HG03521 (cell line): ENCODE results near the gene COLEC12.

Experiments used
- ATAC-seq: cut with Tn5 transposase; IDR thresholded peaks from one replicate; pipeline ENCODE4 v1.9.1; 2021; ENCODE audit warnings: mild to moderate bottlenecking, moderate library complexity; ENCODE audit not compliant: unreplicated experiment

The COLEC12 gene

DNA sequence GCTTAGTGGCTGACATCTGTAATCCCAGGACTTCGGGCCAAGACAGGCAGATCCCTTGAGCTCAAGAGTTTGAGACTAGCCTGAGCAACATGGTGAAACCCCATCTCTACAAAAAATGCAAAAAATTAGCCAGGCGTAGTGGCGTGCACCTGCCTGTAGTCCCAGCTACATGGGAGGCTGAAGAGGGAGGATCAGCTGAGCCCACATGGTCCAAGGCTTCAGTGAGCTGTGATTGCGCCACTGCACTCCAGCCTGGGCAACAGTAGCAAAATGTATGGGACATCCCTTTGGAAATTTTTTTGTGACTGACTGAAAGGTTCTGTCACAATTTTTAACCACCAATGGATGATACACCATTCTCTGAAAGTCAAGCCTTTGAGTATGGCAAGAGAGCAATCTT is 6.3 kb upstream of the COLEC12 start:
- ATAC-seq = no peak

DNA sequence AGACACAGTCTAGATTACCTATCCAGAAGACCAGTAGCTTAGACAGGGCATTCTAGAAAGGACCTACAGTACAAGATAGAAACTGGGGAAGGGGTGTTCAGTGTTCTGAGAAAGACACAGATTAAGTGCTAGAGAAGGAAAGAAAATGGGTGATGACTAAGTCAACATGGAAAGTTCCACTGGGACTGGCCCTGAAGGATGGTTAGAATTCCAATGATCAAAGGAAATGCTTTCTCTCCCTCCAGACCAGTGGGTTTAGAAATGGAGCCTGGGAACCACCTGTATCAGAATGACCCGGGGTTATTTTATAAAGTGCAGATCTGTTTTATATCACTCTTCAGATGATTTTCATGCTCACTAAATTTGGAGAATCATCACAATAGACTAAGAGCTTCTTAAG is 5.8 kb upstream of the COLEC12 start:
- ATAC-seq = no peak

DNA sequence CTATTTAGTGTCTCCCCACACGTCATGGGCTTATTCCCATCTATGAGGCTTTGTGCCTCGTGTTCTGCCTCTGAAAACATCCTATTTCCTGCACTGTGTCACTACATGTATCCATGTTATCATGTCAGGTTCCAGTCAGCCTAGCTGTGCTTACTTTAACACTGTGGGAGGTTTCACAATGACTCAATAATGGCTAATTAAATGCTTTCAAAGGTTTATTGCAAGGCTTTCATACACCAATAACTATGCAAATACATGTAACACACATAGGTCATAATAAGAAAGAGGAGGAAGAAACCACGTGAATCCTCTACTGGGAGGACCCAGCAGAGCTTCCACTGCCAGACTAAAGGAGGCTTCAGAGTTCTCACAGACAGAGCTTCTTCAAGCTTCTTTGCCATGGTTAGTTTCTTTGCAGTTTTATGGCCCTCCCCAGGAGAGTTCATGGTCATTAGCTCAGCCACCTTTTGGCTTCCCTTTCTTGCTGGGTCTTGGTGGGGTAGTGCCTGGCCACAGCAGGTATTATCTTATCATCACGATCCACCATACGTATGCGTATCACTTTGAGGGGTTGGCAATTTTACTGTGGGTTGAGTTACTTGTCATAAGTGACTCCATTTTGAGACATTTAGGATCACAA is 5.1 kb upstream of the COLEC12 start:
- peak; percentile 89 for ATAC-seq

DNA sequence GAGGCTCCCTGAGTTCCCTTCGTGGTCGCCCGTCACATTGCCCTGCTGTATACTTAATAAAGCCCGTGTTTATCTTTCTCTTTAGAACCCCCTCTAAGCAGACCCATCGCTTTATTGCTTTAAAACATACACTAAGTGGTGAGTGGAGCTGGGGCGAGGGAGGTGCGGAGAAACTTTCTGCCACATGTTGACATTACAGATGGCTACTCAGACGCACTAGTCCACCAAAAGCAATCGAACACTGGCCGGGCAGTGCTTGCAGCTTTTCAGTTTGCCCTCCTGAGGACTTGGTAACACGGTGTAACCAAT is 859 bp upstream of the COLEC12 start:
- no peak for ATAC-seq

DNA sequence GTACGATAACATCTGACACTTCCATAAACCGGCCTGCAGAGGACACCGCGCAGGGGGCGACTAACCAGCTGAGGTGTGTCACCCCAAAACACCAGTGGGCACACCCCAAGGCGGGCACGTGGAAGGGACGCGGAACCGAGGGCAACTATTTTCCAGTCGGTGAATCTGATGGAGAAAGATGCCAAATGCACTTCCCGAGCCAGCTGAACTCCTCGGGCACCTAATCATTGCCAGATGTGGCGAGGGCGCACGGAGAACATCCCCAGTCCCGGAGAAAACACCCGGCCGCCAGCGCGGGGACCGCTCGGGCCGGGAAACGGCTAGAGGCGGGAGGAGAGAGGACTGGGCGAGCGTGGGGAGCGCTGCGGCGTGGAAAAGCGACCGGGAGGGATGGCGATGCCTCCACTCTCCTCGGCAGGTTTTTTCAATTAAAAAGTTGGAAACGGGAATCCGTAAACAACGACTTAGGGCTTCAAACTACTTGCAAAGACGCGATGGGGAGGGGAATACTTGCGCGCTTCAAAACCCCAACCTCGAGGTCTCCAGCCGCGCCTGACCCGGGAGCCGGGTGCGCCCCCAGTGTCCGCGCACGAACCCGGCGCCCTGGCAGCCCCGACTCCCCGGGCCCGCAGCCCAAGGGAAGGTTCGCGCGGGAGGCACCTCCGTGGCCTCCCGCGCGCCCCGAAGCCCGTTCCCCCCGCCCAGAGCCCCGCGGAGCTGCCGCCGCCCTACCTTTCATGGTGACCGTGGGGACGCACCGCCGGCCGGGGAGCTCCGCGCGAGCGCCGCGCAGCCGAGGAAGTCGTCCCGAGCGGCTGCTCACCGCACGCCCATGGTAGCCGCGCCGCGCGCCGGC is 497 bp downstream of the COLEC12 start:
- no peak for ATAC-seq

DNA sequence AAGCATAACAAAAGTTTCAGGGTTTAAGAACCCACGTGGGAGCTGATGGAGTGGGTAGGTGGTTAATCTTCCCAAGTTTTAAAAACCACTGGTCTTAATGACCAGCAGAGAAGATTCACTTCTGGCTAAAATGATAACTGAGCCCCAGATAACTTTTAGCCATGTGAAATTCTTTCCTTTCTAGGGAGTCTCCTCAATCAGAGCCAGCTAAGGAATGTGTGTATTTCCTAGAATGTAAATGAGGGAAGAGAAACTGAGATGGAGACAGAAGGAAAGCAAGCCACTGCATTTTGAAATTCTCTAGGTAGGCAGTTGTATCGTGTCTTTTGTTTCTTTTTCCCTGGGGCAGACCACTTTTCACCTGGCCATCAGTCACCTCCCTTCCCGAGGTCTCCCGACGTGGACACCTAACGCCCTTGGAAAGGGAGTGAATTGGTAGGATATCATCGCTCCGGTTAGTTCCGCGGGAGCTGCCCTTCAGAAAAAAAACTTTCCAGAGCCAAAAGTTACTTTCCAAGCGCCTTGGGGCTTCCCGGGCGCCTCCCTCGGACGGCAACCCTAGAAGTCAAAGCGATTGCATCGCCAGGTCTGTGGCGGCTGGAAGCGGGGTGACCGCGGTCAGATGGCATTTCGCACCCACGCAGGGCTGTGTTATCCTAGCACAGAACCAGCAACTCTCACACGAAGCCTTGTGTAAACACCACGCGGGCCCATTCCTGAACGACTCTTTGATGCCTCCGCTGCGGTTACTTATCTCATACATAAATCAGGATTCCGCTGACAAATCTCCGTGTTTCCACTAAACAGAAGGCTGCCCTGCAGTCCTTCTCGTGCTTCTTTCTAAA is 1.3 kb downstream of the COLEC12 start:
- ATAC-seq = no peak

DNA sequence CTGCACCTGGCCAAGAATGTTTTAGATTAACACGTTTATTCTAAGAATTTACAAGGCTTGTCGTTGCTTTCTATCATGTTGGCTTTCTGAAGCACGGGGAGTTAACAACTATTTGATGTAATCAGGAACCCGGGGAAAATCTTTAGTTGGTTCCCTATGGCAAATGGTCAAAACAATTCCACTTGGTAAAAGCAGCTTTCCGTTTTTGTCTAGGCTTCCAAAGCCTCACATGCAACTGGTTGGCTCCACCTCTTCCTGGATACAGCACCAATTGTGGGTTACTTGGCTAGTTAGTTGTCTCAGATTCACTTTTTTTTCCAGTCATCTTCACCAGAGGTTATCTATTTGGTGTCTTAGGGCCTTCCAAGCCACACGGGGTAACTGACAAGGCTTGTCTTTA is 2.8 kb downstream of the COLEC12 start:
- ATAC-seq = no peak

DNA sequence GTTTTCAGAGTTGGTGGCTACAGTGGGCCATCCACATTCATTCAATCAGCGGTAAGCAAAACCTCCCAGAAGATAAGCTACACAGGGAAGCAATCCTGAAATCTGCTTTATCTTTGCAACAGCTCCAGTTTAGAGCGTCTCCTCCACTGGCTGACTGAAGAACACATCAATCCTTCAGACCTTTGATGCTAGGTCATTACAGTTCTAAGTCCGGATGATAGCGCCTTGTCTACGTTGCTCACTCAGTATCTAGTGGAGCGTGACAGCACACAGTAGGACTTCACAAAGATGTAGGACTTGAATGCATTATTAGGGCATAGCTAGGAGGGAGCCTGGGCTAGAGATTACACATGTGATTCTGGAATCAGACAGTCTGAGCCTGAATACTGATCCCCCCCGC is 5.0 kb downstream of the COLEC12 start:
- no peak for ATAC-seq

DNA sequence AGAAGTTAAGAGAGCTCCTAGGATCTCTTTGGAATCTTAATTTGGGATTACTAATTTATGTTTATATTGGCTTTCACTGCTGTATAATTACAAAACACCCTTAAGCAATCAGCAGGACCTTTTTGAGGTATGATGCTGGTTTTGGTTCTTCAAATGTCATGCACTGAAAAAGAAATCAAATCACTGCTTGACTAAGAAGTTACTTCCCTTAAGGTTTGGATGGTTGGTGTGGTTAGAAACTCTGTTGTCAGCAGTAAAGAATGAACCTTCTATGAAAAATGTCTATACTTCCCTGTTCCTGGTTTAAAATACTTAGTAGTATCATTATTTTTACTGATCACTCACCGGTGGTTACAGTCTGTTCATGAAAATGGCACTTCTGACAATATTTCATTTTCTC is 5.5 kb downstream of the COLEC12 start:
- ATAC-seq = no peak

DNA sequence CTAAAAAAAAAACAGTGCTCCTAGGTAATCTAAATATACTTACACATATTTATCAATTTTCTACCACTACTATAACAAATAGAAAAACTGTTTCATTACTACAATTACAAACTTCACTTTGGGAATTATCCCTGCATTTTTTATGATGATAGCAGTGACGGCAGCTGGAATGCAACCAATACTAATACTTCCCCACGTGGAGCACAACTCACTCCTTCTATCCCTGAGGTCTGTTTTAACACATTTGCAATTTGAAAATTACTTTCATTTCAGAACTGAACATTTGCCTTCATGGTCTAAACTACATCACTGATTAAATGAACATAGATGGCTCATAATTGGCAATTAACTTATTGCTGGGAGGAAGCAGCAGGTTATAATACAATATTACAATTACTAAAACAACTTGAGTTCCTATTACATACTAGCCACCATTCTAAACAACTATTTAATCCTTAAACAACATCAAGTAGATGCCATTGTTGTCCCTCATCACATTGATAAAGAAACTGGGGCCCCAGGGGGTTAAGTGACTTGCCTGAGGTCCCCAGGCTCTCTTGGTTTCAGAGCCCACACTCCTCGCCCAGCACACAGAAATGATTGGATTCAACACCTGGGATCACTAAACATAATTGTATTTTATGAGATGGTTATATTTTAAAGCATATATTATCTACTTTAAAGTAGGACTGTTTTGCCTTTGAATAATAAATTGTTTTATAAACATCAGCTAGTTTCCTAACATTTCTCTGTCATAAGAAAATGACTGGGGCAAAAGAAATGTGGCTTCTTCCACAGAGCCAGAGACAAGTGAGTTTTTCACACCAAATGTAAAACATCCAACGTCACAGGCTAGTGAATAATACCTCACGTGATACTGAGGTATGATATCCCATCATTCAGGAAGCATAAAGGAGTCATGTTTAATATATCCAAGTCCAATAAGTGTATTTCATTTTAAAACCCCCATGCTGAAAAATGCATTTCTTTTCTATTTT is 6.2 kb downstream of the COLEC12 start:
- no peak for ATAC-seq

DNA sequence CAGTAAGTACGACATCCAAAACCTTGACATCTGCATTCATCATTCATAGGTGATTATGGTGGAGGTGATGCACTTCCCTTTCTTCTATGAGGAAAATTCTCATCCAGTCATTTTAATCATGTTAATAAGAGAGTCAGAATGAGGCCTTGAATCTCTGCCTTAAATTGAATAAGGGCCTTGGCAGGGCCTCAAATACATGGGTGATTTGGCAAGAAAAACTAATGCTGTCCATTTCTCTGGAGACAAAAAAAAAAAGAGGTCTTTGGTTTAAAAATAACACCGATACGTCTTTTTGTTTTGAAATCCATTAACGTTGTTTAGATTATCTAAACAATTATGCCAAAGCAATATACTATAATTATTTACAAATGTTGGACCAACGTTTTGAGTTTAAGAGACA is 8.1 kb downstream of the COLEC12 start:
- no peak for ATAC-seq

DNA sequence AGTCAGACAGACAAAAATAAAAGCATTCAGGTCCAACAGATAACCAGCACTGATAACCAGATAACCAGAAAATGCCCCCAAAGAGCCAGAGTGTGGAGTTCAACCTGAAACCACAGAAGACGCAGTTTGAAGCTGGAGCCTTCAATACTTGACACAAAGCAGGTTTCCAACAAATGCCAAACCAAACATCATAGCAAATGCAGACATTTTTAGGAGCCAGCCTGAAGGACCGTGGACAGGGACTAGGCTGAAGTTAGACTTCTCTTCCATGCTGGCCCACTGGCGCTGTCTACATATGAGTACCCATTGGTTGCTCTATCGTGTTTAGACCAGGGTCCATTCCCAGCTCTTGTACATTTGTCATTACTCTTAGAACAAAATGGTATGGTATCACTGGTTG is 9.9 kb downstream of the COLEC12 start:
- ATAC-seq = no peak

DNA sequence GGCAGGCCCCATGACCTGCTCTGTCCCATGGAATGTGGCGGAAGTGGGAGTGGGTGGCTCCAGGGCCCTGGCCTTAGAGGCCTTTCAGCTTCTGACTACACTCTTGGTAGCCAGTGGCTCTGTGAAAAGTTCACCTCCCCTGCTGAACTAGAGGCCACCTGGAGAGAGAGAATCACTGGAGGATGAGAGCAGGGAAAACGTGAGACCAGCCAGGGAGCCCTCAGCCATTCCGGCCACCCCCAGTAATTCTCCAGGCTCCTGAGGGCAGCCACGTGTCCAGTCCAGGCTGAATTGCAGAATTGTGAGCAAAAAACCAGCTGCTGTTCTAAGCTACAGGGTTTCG is 10.5 kb downstream of the COLEC12 start:
- no peak for ATAC-seq

DNA sequence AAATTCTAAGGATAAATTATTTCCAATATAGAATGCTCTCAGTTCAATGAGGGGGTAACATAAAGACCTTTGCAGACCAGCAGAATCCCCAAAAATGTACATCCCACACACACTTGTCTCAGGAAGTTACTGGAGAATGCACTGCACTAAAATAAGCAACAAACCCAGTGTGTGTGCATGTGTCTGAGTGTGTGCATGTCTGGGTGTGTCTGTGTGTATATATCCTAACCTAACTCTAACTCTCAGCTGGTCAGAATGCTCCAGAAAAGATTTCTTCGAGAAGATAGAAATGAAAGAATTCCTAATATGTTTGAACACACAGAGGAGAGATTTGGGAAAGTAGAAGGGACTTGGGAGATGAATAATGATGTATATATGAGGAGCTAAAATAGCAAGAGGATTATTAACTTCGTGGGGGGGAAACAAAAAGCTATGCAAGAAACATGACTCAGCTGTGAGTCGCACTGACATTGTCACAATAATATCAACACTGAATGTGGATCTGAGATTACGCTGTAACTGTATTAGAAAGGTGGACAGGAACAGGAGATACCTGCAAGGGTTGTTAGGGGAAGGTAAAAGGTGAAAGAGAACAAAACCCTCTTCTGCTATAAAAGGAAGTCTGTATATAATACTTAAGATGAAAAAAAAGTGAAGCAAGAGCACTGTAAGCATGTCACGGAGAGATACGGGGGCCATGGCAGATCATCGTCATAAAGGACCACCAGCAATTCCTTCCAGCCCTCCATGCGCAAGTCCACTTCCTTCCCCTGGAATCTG is 11.1 kb downstream of the COLEC12 start:
- no peak for ATAC-seq

DNA sequence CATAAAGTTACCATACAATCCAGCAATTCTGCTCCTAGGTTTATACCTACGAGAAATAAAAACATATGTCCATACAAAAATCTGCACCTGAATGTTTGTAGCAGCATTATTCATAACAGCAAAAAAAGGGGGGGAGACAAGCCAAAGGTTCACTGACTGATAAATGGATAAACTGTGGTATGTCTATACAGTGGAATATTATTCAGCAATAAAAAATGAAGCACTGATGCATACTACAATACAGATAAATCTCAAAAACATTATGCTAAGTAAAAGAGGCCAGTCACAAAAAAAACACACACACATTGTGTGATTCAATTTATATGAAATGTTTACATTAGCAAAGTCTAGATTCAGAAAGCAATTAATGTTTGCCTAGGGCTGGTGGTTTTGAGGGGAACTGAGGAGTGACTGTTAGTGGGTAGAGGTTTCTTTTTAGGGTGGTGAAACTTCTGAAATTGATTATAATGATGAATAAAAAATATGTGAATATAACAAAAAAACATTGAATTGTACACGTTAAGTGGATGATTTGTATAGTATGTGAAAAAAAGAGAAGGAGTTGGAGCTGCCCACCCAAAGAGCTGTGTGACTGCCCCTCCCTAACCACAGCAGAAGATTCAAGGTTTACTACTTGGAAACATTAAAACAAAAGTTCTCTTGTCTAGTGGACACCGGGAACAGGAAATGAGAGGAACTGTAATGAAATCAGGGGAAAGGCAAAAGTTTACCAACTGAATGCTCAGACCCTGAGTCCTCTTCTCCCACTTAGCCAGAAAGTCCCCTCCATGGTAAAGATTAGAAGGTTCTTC is 13.4 kb downstream of the COLEC12 start:
- ATAC-seq = no peak

DNA sequence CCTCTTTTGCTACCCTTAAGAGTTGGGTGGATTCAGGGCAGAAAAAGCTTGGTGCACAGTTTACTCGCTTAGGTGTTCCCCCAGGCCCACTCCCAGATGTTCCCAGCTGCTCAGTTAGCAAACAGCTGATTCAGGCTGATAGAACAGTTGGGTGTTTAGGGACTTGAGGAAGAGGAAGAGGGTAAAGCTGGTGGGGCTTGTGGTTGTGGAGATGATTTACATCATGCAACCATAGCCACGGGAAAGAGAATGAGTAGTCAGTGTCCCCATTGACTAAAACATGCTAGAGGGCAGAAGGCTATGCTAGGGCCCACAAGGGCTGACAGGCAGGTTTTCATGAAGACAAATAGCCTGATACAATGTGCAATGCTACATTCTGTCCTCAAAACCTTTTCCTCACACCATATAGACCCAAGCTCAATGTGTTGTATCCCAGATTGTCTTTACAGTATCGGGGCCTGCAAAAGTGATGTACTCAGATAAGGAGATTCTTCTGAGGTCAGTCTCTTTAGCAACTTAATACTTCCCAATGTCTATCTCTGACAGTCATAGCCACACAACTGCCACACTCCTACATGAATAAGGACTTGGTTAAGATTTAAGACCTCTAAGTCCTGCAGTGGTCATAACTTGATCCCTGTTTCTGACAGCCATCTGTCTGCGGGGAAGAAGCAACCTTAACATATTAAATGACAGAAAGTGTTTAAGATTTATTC is 15.6 kb downstream of the COLEC12 start:
- no peak for ATAC-seq

DNA sequence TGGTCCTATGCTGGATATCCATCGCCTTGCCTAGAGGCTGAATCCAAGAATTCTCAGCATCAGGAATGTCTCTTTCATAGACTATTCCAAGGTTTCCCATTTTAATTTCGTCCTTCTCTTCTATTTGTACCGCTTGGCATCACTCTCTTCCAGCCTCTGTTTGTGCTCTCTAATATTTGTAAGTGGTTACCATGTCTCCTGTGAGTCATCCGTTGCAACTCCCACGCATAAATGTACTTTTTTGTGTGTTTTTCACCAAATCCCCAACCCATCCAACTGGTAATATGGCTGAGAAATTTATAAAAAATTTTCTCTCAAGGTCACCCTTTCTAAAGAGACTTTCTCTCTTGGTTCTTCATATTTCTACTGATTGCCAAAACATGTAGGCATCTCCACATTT is 21.8 kb downstream of the COLEC12 start:
- ATAC-seq = no peak

DNA sequence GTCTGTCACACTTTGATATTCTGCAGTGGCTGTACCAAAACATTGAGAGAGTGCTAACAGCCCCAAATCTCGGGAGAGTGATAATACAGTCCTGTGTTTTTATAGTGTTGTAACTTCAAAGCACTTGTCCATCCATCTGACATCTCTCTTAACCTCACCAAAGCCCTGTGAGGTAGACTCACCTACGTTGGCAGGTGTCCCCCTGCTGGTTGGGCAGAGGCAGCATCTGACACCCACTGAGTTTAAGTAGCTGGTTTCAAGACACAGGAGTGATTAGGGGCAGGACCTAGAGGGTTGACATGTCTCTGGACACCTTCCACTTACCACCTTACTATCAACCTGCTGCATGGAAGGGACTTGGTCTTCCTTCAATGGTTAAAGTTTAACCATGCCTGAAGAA is 22.9 kb downstream of the COLEC12 start:
- no peak for ATAC-seq

DNA sequence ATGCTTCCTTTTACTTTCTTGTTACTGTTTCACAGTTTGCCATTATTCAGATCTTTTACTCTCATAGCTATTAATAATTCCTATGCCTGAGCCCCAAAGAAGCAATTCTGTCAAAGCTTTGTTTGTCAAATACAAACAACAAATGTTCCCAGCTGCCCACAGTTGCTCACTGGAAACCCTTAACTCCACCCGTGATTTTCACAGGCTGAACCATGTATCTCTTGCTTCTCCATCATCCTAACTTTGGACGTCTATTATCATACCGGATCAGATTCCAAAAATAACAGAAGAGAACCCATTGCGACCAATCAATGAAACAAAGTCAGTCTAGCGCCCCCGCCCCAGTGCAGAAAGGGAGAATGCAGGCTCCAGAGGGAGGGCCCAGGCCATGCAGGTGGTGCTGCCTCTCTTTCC is 24.2 kb downstream of the COLEC12 start:
- no peak for ATAC-seq
